SK-N-SH (cell line): ENCODE results near the gene UNC79. TPM values are rescaled to one million over a fixed set of nuclear protein-coding genes. Genes with fewer than 3 reads are reported as not detected.

Experiments used
- CTCF ChIA-PET: fragments of 300-600, 350-600 bp; formaldehyde crosslinking; extraction: SDS; loops from one replicate; lab custom pipeline; 2021; lab: Yijun Ruan, JAX
- POLR2A ChIA-PET: fragments of 350-600 bp; sonication (Branson Sonifier 250); formaldehyde crosslinking; extraction: SDS; loops from one replicate; lab custom pipeline; 2020; ENCODE audit warnings: antibody characterized with exemption, inconsistent platforms; lab: Yijun Ruan, JAX
- DNase-seq: peaks from one replicate; pipeline ENCODE4 v3.0.0; 2012
- H2AFZ ChIP-seq: fragments of 200-600 bp; sonication (generic); 2 replicates; pipeline ENCODE4 v1.8.1; 2016; ENCODE audit warnings: antibody characterized with exemption, mild to moderate bottlenecking, low read depth
- H3F3A ChIP-seq: fragments of 200-600 bp; sonication (generic); replicated peaks from 2 replicates; pipeline ENCODE3; 2016; ENCODE audit warnings: antibody characterized with exemption, mild to moderate bottlenecking; ENCODE audit not compliant: insufficient read depth
- H3K27ac ChIP-seq, 2 experiments: fragments of 200-500 bp in 1 of 2; fragments of 200-600 bp in 1 of 2; sonication (Bioruptor generic) in 1 of 2; sonication (generic), shearing (Covaris generic) in 1 of 2; 2 replicates each; pipeline versions ENCODE4 v1.5.1 to v1.6.1; 2014 to 2016; ENCODE audit warnings: low read depth in 2 of 2, inconsistent platforms in 1 of 2, low read length in 1 of 2, mild to moderate bottlenecking in 1 of 2, mixed read lengths in 1 of 2
- H3K27me3 ChIP-seq: fragments of 200-600 bp; sonication (generic), shearing (Covaris generic); 2 replicates; pipeline ENCODE4 v1.6.1; 2016; ENCODE audit warnings: mixed run types; ENCODE audit not compliant: insufficient read depth
- H3K36me3 ChIP-seq, 2 experiments: fragments of 200-500 bp in 1 of 2; fragments of 200-600 bp in 1 of 2; sonication (Bioruptor generic) in 1 of 2; sonication (generic) in 1 of 2; replicated peaks in 1 of 2; 2 replicates each; pipeline versions ENCODE3 to v1.5.1; 2014 to 2016; ENCODE audit warnings: low read length in 1 of 2, mild to moderate bottlenecking in 1 of 2; ENCODE audit not compliant: insufficient read depth in 2 of 2, control insufficient read depth in 1 of 2
- H3K4me1 ChIP-seq, 2 experiments: fragments of 200-500 bp in 1 of 2; fragments of 200-600 bp in 1 of 2; sonication (Bioruptor generic) in 1 of 2; sonication (generic), shearing (Covaris generic) in 1 of 2; 2 replicates each; pipeline versions ENCODE4 v1.5.1 to v1.6.1; 2014 to 2016; ENCODE audit warnings: low read depth in 1 of 2, low read length in 1 of 2, mixed run types in 1 of 2; ENCODE audit not compliant: insufficient read depth in 2 of 2, control insufficient read depth in 1 of 2
- H3K4me2 ChIP-seq: fragments of 200-600 bp; sonication (generic), shearing (Covaris generic); 2 replicates; pipeline ENCODE4 v1.6.1; 2017; ENCODE audit warnings: mixed run types
- H3K4me3 ChIP-seq, 2 experiments: fragments of 200-500 bp in 1 of 2; fragments of 200-600 bp in 1 of 2; sonication (Bioruptor generic) in 1 of 2; sonication (generic), shearing (Covaris generic) in 1 of 2; 2 replicates each; pipeline versions ENCODE4 v1.5.1 to v1.8.1; 2014 to 2016; ENCODE audit warnings: low read depth in 2 of 2, inconsistent platforms in 1 of 2, low read length in 1 of 2, mild to moderate bottlenecking in 1 of 2, mixed read lengths in 1 of 2, moderate library complexity in 1 of 2
- H3K79me2 ChIP-seq: fragments of 200-600 bp; sonication (generic); 2 replicates; pipeline ENCODE4 v1.8.1; 2017; ENCODE audit warnings: mild to moderate bottlenecking; ENCODE audit not compliant: insufficient read depth
- H3K9ac ChIP-seq: fragments of 200-600 bp; sonication (generic); 2 replicates; pipeline ENCODE4 v1.6.1; 2017; ENCODE audit warnings: mixed run types
- H3K9me2 ChIP-seq: fragments of 200-600 bp; sonication (generic); 2 replicates; pipeline ENCODE4 v1.6.1; 2017; ENCODE audit warnings: mixed run types
- H3K9me3 ChIP-seq: fragments of 200-600 bp; sonication (generic); 2 replicates; pipeline ENCODE4 v1.6.1; 2017; ENCODE audit warnings: mixed run types, mild to moderate bottlenecking, moderate library complexity
- H4K20me1 ChIP-seq: fragments of 200-600 bp; sonication (generic); 2 replicates; pipeline ENCODE4 v1.6.1; 2017; ENCODE audit warnings: mild to moderate bottlenecking, mixed run types; ENCODE audit not compliant: insufficient read depth
- CHD2 ChIP-seq: fragments of 150-350 bp; IDR thresholded peaks from 2 replicates; pipeline ENCODE4 v1.6.1; 2018; ENCODE audit warnings: low read length; ENCODE audit not compliant: partially characterized antibody
- CTCF ChIP-seq: fragments of 200-600 bp; sonication (generic); IDR thresholded peaks from 2 replicates; pipeline ENCODE4 v1.6.1; 2017; ENCODE audit warnings: antibody characterized with exemption, mild to moderate bottlenecking, moderate library complexity
- EP300 ChIP-seq, 2 experiments: IDR thresholded peaks; 2 replicates each; pipeline versions ENCODE4 v1.4.0 to v1.6.1; 2012; ENCODE audit warnings: borderline replicate concordance in 1 of 2, low read depth in 1 of 2, low read length in 1 of 2
- EZH2phosphoT487 ChIP-seq: fragments of 200-600 bp; sonication (generic); IDR thresholded peaks from 2 replicates; pipeline ENCODE4 v1.6.1; 2017; ENCODE audit warnings: low read depth, mixed run types, mild to moderate bottlenecking, antibody characterized with exemption, moderate library complexity, borderline replicate concordance
- FOXJ3 ChIP-seq: sonication (generic); formaldehyde crosslinking; IDR thresholded peaks from 2 replicates; pipeline ENCODE4 v1.5.1; 2020; ENCODE audit warnings: mild to moderate bottlenecking, missing genetic modification reagents
- FOXM1 ChIP-seq: IDR thresholded peaks from 2 replicates; pipeline ENCODE4 v1.4.0; 2012; ENCODE audit warnings: low read depth, mild to moderate bottlenecking
- GATA2 ChIP-seq: sonication (generic); formaldehyde crosslinking; IDR thresholded peaks from 2 replicates; pipeline ENCODE4 v1.5.0; 2020; ENCODE audit warnings: mild to moderate bottlenecking, missing genetic modification reagents
- IRF3 ChIP-seq: fragments of 150-350 bp; IDR thresholded peaks from 2 replicates; pipeline ENCODE4 v1.6.1; 2016; ENCODE audit warnings: mild to moderate bottlenecking, low read depth, low read length
- MAX ChIP-seq: IDR thresholded peaks from 2 replicates; pipeline ENCODE4 v1.4.0; 2012; ENCODE audit warnings: low read depth
- MEF2A ChIP-seq: IDR thresholded peaks from 2 replicates; pipeline ENCODE4 v1.4.0; 2012; ENCODE audit warnings: low read depth, borderline replicate concordance
- NRF1 ChIP-seq: IDR thresholded peaks from 2 replicates; pipeline ENCODE4 v1.6.1; 2012; ENCODE audit warnings: low read depth, mild to moderate bottlenecking, low read length
- RAD21 ChIP-seq: IDR thresholded peaks from 2 replicates; pipeline ENCODE4 v1.6.1; 2012; ENCODE audit warnings: mild to moderate bottlenecking, low read length
- RCOR1 ChIP-seq: fragments of 150-350 bp; IDR thresholded peaks from 2 replicates; pipeline ENCODE4 v1.6.1; 2017; ENCODE audit warnings: antibody characterized with exemption, low read length
- RXRA ChIP-seq: IDR thresholded peaks from 2 replicates; pipeline ENCODE4 v1.4.0; 2012; ENCODE audit warnings: low read depth, mild to moderate bottlenecking, borderline replicate concordance
- TAF1 ChIP-seq: IDR thresholded peaks from 2 replicates; pipeline ENCODE4 v1.6.1; 2012; ENCODE audit warnings: low read depth, mild to moderate bottlenecking, low read length, moderate library complexity, borderline replicate concordance
- TEAD4 ChIP-seq: IDR thresholded peaks from 2 replicates; pipeline ENCODE4 v1.4.0; 2012; ENCODE audit warnings: mild to moderate bottlenecking, borderline replicate concordance; ENCODE audit not compliant: insufficient read depth
- USF2 ChIP-seq: fragments of 150-350 bp; IDR thresholded peaks from 2 replicates; pipeline ENCODE4 v1.6.1; 2017; ENCODE audit warnings: antibody characterized with exemption, low read length, low read depth, borderline replicate concordance
- ZBTB33 ChIP-seq: IDR thresholded peaks from 2 replicates; pipeline ENCODE4 v1.4.0; 2012; ENCODE audit warnings: low read depth, borderline replicate concordance
- WGBS: methylation state at CpG from one replicate; pipeline ENCODE4 v1.1.6; 2017; ENCODE audit warnings: low lambda C conversion rate; 5-methylcytosine and 5-hydroxymethylcytosine counted together
- polyA plus RNA-seq, 3 experiments: library from polyadenylated mRNA; depleted of rRNA; stranded (reverse); fragments of >200 nt; gene quantifications; 2 replicates each; pipeline ENCODE4 v1.2.3, GENCODE V29; 2012

UNC79 gene
- polyA plus RNA-seq, 1 of the 3 experiments (the other 2 are of a cell fraction) = 0.10 TPM

- Histone ChIP-seq H3K36me3 (no peaks in the 10 kb centered on the region), H3K9me3 (no peaks in the 10 kb centered on the region), H3K4me2 (no peak overlapping the region), H3F3A (no peaks in the 10 kb centered on the region), H3K9me2 (no peaks in the 10 kb centered on the region), H3K27me3 (no peaks in the 10 kb centered on the region), H3K79me2 (no peaks in the 10 kb centered on the region), H3K4me3 (no peak overlapping the region), H2AFZ (no peak overlapping the region), H3K9ac (no peak overlapping the region), H4K20me1 (no peaks in the 10 kb centered on the region), H3K27ac (no peak overlapping the region), H3K4me1 (no peaks in the 10 kb centered on the region)
- CTCF ChIA-PET = no interaction called here
- 5% methylated on average over 2 of the region's 2 CpGs for WGBS
- POLR2A ChIA-PET = no interaction called here
- TF ChIP-seq EZH2phosphoT487 = no peak
- no peak for TF ChIP-seq RAD21
- TF ChIP-seq RCOR1 = no peak
- TF ChIP-seq USF2 = no peak
- no peak for TF ChIP-seq IRF3
- no peak for TF ChIP-seq MAX
- no peak for TF ChIP-seq ZBTB33
- no peak for TF ChIP-seq RXRA
- TF ChIP-seq GATA2 (CRISPR knock-in tag) = no peak
- TF ChIP-seq MEF2A = no peak
- TF ChIP-seq CHD2 = no peak
- no peak for TF ChIP-seq CTCF
- TF ChIP-seq EP300 (IDR thresholded peaks at IDR 0.05; ENCODE audit: borderline replicate concordance in 1 of 2, low read depth in 1 of 2, low read length in 1 of 2) = no peak
- no peak for TF ChIP-seq FOXJ3 (CRISPR knock-in tag)
- TF ChIP-seq NRF1 = no peak
- TF ChIP-seq TEAD4 = no peak
- TF ChIP-seq FOXM1 = no peak
- no peak for TF ChIP-seq TAF1
- no peak for DNase-seq
Measured at GRCh38 chr14:93410021-93410420, 20.7 kb upstream of the UNC79 start.
